Upper lobe of left lung (tissue), 6 donors: ENCODE measurements around the gene HK1. TPM values are rescaled to one million over a fixed set of nuclear protein-coding genes. Genes with fewer than 3 reads are reported as not detected.

Experiments
- ATAC-seq, 2 donors: fragments of 200-7000 bp; cut with Tn5 transposase; one replicate each; pipeline ENCODE4 v1.9.1; 2022; ENCODE audit warnings: mild to moderate bottlenecking in 2 of 2, moderate library complexity in 2 of 2; ENCODE audit not compliant: low FRiP score in 2 of 2
- DNase-seq, 2 donors: peaks; one replicate each; pipeline ENCODE4 v3.0.0-alpha.2; 2019 to 2020
- H3K27ac ChIP-seq, 4 donors: fragments of 200-600 bp; sonication (generic); one replicate each; pipeline ENCODE4 v1.5.1; 2016 to 2019
- H3K27me3 ChIP-seq, 4 donors: fragments of 200-600 bp; sonication (generic); one replicate each; pipeline ENCODE4 v1.5.1; 2017 to 2019
- H3K36me3 ChIP-seq, 4 donors: fragments of 200-600 bp; sonication (generic); one replicate each; pipeline ENCODE4 v1.5.1; 2016 to 2019
- H3K4me1 ChIP-seq, 4 donors: fragments of 200-600 bp; sonication (generic); one replicate each; pipeline ENCODE4 v1.5.1; 2018 to 2019
- H3K4me3 ChIP-seq, 4 donors: fragments of 200-600 bp; sonication (generic); one replicate each; pipeline ENCODE4 v1.5.1; 2017 to 2019; ENCODE audit warnings: mild to moderate bottlenecking in 2 of 4, moderate library complexity in 1 of 4
- H3K9me3 ChIP-seq, 4 donors: fragments of 200-600 bp; sonication (generic); one replicate each; pipeline ENCODE4 v1.5.1; 2018 to 2019
- EP300 ChIP-seq, 4 donors: sonication (generic); formaldehyde crosslinking; IDR thresholded peaks; one replicate each; pipeline ENCODE4 v1.5.1; 2017; ENCODE audit warnings: antibody characterized with exemption in 4 of 4, control low read depth in 2 of 4
- POLR2A ChIP-seq, 4 donors: fragments of 450-650 bp; IDR thresholded peaks; one replicate each; pipeline ENCODE4 v1.5.1; 2016 to 2017; ENCODE audit warnings: antibody characterized with exemption in 4 of 4, mild to moderate bottlenecking in 2 of 4
- POLR2AphosphoS5 ChIP-seq, 2 donors: sonication (generic); formaldehyde crosslinking; IDR thresholded peaks; one replicate each; pipeline ENCODE4 v1.5.1; 2017; ENCODE audit warnings: antibody characterized with exemption in 2 of 2
- WGBS, 2 donors: methylation state at CpG; one replicate each; pipeline ENCODE4 v1.1.5; 2017 to 2018; 5-methylcytosine and 5-hydroxymethylcytosine counted together
- total RNA-seq, 6 donors: library from RNA; depleted of rRNA in 4 of 6; stranded (reverse); fragments of >200 nt in 4 of 6; gene quantifications; one replicate each; pipeline versions ENCODE4 v1.1.0 to v1.2.1, GENCODE V29; 2016 to 2021
- TF ChIP-seq, protein P1 (sequence below), 6 experiments: fragments of 450-650 bp in 4 of 6; fragments of 200-600 bp in 2 of 6; sonication (generic) in 2 of 6; IDR thresholded peaks; one replicate each; pipeline ENCODE4 v1.5.1; 2016 to 2019; ENCODE audit warnings: antibody characterized with exemption in 6 of 6
- donor health status: DM: no; HTN: no; CAD: no; lungs with moderate emphysema.
- donor health status: DM: no; HTN: yes; CAD: no; lungs with severe emphysema.

Gene HK1
- total RNA-seq, 6 donors from 2014 or later, result 60.8 to 98.5 (median 88.9) TPM

DNA sequence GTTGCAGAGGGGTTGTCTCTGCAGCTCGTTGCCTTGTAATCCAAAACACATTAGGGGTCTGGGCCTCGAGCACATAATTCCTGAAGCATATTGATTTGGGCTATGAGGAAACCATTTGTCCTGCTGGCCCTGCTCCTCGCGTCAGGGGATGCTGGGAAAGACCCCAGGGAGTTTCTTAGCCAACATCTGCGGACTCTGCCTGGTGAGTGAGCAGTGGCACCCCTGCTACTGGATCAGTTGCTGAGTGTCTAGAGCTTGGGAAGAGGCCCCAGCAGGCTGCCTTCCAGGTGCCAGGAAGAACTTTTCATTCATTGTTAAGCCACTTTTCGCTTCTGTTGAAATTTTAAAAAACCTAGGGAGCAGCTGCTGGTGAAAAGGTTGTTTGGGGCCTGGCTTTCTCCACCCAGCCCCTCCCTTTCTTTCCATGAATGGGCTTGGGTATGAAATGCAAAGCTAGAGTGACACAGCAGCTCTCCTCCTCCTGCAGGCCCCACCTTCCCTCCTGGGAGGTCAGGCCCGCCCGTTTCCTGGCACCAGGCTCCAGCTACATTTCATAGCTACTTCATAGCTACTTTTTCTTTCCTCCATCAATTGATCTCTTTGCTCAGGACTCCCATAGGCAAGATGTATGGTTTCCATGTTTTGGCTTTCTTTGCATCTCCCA, 111.7 kb downstream of the HK1 start:
- Histone ChIP-seq H3K27me3 (no peaks in the 10 kb centered on the region), H3K36me3 (peaks cover 12 to 97% (median 65%) of the 10 kb centered on the region in 4 donors), H3K4me3 (no peak overlapping the region), H3K9me3 (no peaks in the 10 kb centered on the region), H3K27ac (no peak overlapping the region), H3K4me1 (peaks cover 4 to 19% (median 5%) of the 10 kb centered on the region in 4 donors)
- TF ChIP-seq POLR2AphosphoS5 (IDR thresholded peaks at IDR 0.05) (no peak), POLR2A (IDR thresholded peaks at IDR 0.05) (no peak), EP300 (IDR thresholded peaks at IDR 0.05) (no peak)
- TF ChIP-seq, protein P1, sequence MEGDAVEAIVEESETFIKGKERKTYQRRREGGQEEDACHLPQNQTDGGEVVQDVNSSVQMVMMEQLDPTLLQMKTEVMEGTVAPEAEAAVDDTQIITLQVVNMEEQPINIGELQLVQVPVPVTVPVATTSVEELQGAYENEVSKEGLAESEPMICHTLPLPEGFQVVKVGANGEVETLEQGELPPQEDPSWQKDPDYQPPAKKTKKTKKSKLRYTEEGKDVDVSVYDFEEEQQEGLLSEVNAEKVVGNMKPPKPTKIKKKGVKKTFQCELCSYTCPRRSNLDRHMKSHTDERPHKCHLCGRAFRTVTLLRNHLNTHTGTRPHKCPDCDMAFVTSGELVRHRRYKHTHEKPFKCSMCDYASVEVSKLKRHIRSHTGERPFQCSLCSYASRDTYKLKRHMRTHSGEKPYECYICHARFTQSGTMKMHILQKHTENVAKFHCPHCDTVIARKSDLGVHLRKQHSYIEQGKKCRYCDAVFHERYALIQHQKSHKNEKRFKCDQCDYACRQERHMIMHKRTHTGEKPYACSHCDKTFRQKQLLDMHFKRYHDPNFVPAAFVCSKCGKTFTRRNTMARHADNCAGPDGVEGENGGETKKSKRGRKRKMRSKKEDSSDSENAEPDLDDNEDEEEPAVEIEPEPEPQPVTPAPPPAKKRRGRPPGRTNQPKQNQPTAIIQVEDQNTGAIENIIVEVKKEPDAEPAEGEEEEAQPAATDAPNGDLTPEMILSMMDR (IDR thresholded peaks at IDR 0.05), result no peak
- DNase-seq (no peak), ATAC-seq (peak in 1 of 2 donors; percentile 62)
- 62 to 82% methylated on average over 3 to 8 of the region's 8 CpGs for WGBS, 2 donors

DNA sequence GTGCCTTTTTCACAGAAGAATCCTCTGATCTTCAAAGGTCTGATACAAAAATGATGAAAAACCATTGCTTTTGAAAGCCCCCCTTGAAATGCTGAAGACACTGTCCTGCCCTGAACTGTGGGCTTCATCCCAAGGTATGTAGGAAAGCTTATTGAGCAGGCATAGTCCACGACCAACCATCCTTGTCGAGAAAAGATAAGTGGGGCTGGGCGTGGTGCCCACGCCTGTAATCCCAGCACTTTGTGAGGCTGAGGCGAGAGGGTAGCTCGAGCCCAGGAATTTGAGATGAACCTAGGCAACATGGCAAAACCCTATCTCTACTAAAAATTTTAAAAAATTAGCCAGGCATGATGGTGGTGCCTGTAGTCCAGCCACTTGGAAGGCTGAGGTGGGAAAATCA, 112.9 kb downstream of the HK1 start:
- Histone ChIP-seq H3K4me3 (no peak overlapping the region), H3K27ac (no peak overlapping the region), H3K27me3 (no peaks in the 10 kb centered on the region), H3K36me3 (peaks cover 17 to 97% (median 69%) of the 10 kb centered on the region in 4 donors), H3K9me3 (no peaks in the 10 kb centered on the region), H3K4me1 (peaks cover 4 to 11% (median 5%) of the 10 kb centered on the region in 4 donors)
- TF ChIP-seq EP300 (IDR thresholded peaks at IDR 0.05) (no peak), POLR2AphosphoS5 (IDR thresholded peaks at IDR 0.05) (no peak), POLR2A (IDR thresholded peaks at IDR 0.05) (no peak)
- TF ChIP-seq, protein P1 (IDR thresholded peaks at IDR 0.05), result no peak
- DNase-seq (no peak), ATAC-seq (no peak)
- WGBS, 2 donors, result 78 to 83% methylated on average over 6 of the region's 6 CpGs

- TF ChIP-seq POLR2AphosphoS5 (IDR thresholded peaks at IDR 0.05) (peak; percentile 46 to 64), POLR2A (IDR thresholded peaks at IDR 0.05) (no peak), EP300 (IDR thresholded peaks at IDR 0.05) (no peak)
- TF ChIP-seq, protein P1 (IDR thresholded peaks at IDR 0.05), result peak; percentile 91 to 98 (median 96)
- Histone ChIP-seq H3K4me1 (peaks cover 4 to 11% (median 5%) of the 10 kb centered on the region in 4 donors), H3K36me3 (peaks cover 17 to 97% (median 62%) of the 10 kb centered on the region in 4 donors), H3K27me3 (no peaks in the 10 kb centered on the region), H3K9me3 (no peaks in the 10 kb centered on the region), H3K4me3 (no peak overlapping the region), H3K27ac (peak overlapping the region in 2 of 4 donors; percentile 54)
- 13 to 20% methylated on average over 4 to 7 of the region's 7 CpGs for WGBS, 2 donors
- DNase-seq, result peak in 1 of 2 donors; percentile 92
- peak; percentile 94 for ATAC-seq
Observed at GRCh38 chr10:69392481-69393000, 114.2 kb downstream of the HK1 start.

GRCh38 chr10:69394020-69394419, 115.7 kb downstream of the HK1 start:
- DNase-seq (no peak), ATAC-seq (no peak)
- H3K9me3 ChIP-seq, result no peaks in the 10 kb centered on the region
- H3K4me1 ChIP-seq, result peaks cover 4 to 11% (median 5%) of the 10 kb centered on the region in 4 donors
- peaks cover 13 to 96% (median 55%) of the 10 kb centered on the region in 4 donors for H3K36me3 ChIP-seq
- no peaks in the 10 kb centered on the region for H3K27me3 ChIP-seq
- H3K4me3 ChIP-seq, result no peak overlapping the region
- H3K27ac ChIP-seq, result no peak overlapping the region
- WGBS, 2 donors, result 79 to 88% methylated on average over 1 of the region's 1 CpG
- no peak for TF ChIP-seq POLR2AphosphoS5 (IDR thresholded peaks at IDR 0.05)

- no peaks in the 10 kb centered on the region for H3K27me3 ChIP-seq
- H3K27ac ChIP-seq, result no peak overlapping the region
- ATAC-seq, result peak in 1 of 2 donors; percentile 59
- peaks cover 12 to 97% (median 62%) of the 10 kb centered on the region in 4 donors for H3K36me3 ChIP-seq
- no peaks in the 10 kb centered on the region for H3K9me3 ChIP-seq
- 71 to 79% methylated on average over 1 of the region's 1 CpG for WGBS, 2 donors
- no peak for TF ChIP-seq EP300 (IDR thresholded peaks at IDR 0.05)
- TF ChIP-seq POLR2AphosphoS5 (IDR thresholded peaks at IDR 0.05), result no peak
- no peak for TF ChIP-seq POLR2A (IDR thresholded peaks at IDR 0.05)
- TF ChIP-seq, protein P1 (IDR thresholded peaks at IDR 0.05), result no peak
- H3K4me1 ChIP-seq, result no peaks in the 10 kb centered on the region
- no peak overlapping the region for H3K4me3 ChIP-seq
- DNase-seq, result no peak
Observed at GRCh38 chr10:69397972-69398371, 119.7 kb downstream of the HK1 start.
